GM21526 (cell line): Measurements from ENCODE around the gene NAALADL2.
"Not testable (repeated sequence)": the region's sequence is repeated elsewhere in the genome, so short reads cannot be mapped to it uniquely, and the experiment has no call there.

Experiments
- ATAC-seq: cut with Tn5 transposase; IDR thresholded peaks from one replicate; pipeline ENCODE4 v1.9.1; 2021; ENCODE audit warnings: moderate library complexity; ENCODE audit not compliant: unreplicated experiment, low FRiP score

NAALADL2 gene

GRCh38 chr3:175777965-175778364, 918.8 kb downstream of the NAALADL2 start:
- ATAC-seq, result no peak

GRCh38 chr3:175778994-175779393, 919.9 kb downstream of the NAALADL2 start:
- ATAC-seq, result no peak

- not testable (repeated sequence) for ATAC-seq
These were observed 928.0 kb downstream of the NAALADL2 start for GRCh38 chr3:175787109-175787508.

- ATAC-seq, result no peak
These were observed 933.1 kb downstream of the NAALADL2 start for GRCh38 chr3:175792245-175792644.

- ATAC-seq, result no peak
These were observed 939.2 kb downstream of the NAALADL2 start for GRCh38 chr3:175798326-175798725.

- ATAC-seq, result no peak
These were observed 946.7 kb downstream of the NAALADL2 start for GRCh38 chr3:175805825-175806224.

GRCh38 chr3:175807175-175807574, 948.0 kb downstream of the NAALADL2 start:
- no peak for ATAC-seq

GRCh38 chr3:175818811-175819464, 959.8 kb downstream of the NAALADL2 start:
- no peak for ATAC-seq

- not testable (repeated sequence) for ATAC-seq
These were observed 963.8 kb downstream of the NAALADL2 start for GRCh38 chr3:175822766-175823491.

GRCh38 chr3:175825016-175825580, 966.0 kb downstream of the NAALADL2 start:
- not testable (repeated sequence) for ATAC-seq

- no peak for ATAC-seq
These were observed 967.6 kb downstream of the NAALADL2 start for GRCh38 chr3:175826759-175827158.

GRCh38 chr3:175829809-175830208, 970.7 kb downstream of the NAALADL2 start:
- ATAC-seq, result not testable (repeated sequence)

GRCh38 chr3:175835763-175836162, 976.6 kb downstream of the NAALADL2 start:
- ATAC-seq, result not testable (repeated sequence)

GRCh38 chr3:175836617-175837016, 977.5 kb downstream of the NAALADL2 start:
- no peak for ATAC-seq

- no peak for ATAC-seq
These were observed 978.8 kb downstream of the NAALADL2 start for GRCh38 chr3:175837962-175838361.

- ATAC-seq, result no peak
These were observed 980.4 kb downstream of the NAALADL2 start for GRCh38 chr3:175839366-175840005.

- ATAC-seq, result no peak
These were observed 992.4 kb downstream of the NAALADL2 start for GRCh38 chr3:175851541-175851940.

GRCh38 chr3:175852560-175852959, 993.4 kb downstream of the NAALADL2 start:
- ATAC-seq, result no peak

- ATAC-seq, result no peak
These were observed 998.6 kb downstream of the NAALADL2 start for GRCh38 chr3:175857666-175858270.
